Memory B cell (primary cell): ENCODE data around the gene ZBTB22.
"Not testable (repeated sequence)": the region's sequence is repeated elsewhere in the genome, so short reads cannot be mapped to it uniquely, and the experiment has no call there.

Source experiments
- ATAC-seq: fragments of 150-1000 bp; cut with Tn5 transposase; 2 replicates; pipeline ENCODE4 v1.10.0; 2021; ENCODE audit warnings: low read depth, mild to moderate bottlenecking, moderate library complexity
- DNase-seq, 2 donors: peaks; one replicate each; pipeline ENCODE4 v3.0.0; 2022; ENCODE audit warnings: low spot score in 2 of 2
- H3K27ac Mint-ChIP-seq: one replicate; pipeline ENCODE4 v1.8.0; 2022; ENCODE audit warnings: mild to moderate bottlenecking, moderate library complexity, mixed read lengths
- H3K27me3 Mint-ChIP-seq: one replicate; pipeline ENCODE4 v1.8.0; 2022; ENCODE audit warnings: mixed read lengths
- H3K36me3 Mint-ChIP-seq: one replicate; pipeline ENCODE4 v1.8.0; 2022; ENCODE audit warnings: mild to moderate bottlenecking, mixed read lengths
- H3K4me1 Mint-ChIP-seq: one replicate; pipeline ENCODE4 v1.8.0; 2022; ENCODE audit warnings: mixed read lengths
- H3K4me3 Mint-ChIP-seq: one replicate; pipeline ENCODE4 v1.8.0; 2022; ENCODE audit warnings: mild to moderate bottlenecking, moderate library complexity, mixed read lengths
- H3K9me3 Mint-ChIP-seq: one replicate; pipeline ENCODE4 v1.8.0; 2022; ENCODE audit warnings: mixed read lengths

The ZBTB22 gene

GRCh38 chr6:33288921-33289783 lies 28.4 kb downstream of the ZBTB22 start, which contains the start of the genes PFDN6 and WDR46:
Gene PFDN6, plus strand, starts transcription at chr6:33289601. Its CDS starts 256 bp downstream, at chr6:33289857.
Gene WDR46, minus strand, starts transcription at chr6:33289239. Its CDS starts 69 bp downstream, at chr6:33289170.
- Mint-ChIP-seq H3K9me3 (no peaks in the 10 kb centered on the region), H3K4me3 (peak within 1 kb of the TSS; percentile 95), H3K27ac (peak within 1 kb of the TSS; percentile 65), H3K4me1 (peaks cover 22% of the 10 kb centered on the region), H3K27me3 (no peaks in the 10 kb centered on the region), H3K36me3 (peaks cover 15% of the 10 kb centered on the region)
- ATAC-seq (peak; percentile 94), DNase-seq (peak; percentile 70 to 71)

- no peak for ATAC-seq
Measured at GRCh38 chr6:33288141-33288920, 29.2 kb downstream of the ZBTB22 start.

GRCh38 chr6:33286946-33287914 lies 30.3 kb downstream of the ZBTB22 start:
- no peak overlapping the region for H3K27ac Mint-ChIP-seq
- H3K36me3 Mint-ChIP-seq = peaks cover 10% of the 10 kb centered on the region
- peaks cover 20% of the 10 kb centered on the region for H3K4me1 Mint-ChIP-seq
- DNase-seq (no peak), ATAC-seq (no peak)
- no peaks in the 10 kb centered on the region for H3K9me3 Mint-ChIP-seq
- no peaks in the 10 kb centered on the region for H3K27me3 Mint-ChIP-seq
- H3K4me3 Mint-ChIP-seq = peak overlapping the region; percentile 50

More at GRCh38 chr6:33288141-33288920, 29.2 kb downstream of the ZBTB22 start:
- Mint-ChIP-seq H3K4me3 (peak overlapping the region; percentile 95), H3K27ac (peak overlapping the region; percentile 65), H3K36me3 (peaks cover 12% of the 10 kb centered on the region), H3K9me3 (no peaks in the 10 kb centered on the region), H3K4me1 (peaks cover 20% of the 10 kb centered on the region), H3K27me3 (no peaks in the 10 kb centered on the region)
- DNase-seq = no peak

GRCh38 chr6:33285214-33285613 lies 32.3 kb downstream of the ZBTB22 start:
- DNase-seq, H3K27ac Mint-ChIP-seq, ATAC-seq, H3K27me3 Mint-ChIP-seq, H3K36me3 Mint-ChIP-seq, H3K9me3 Mint-ChIP-seq, H3K4me3 Mint-ChIP-seq: not testable (repeated sequence)
- H3K4me1 Mint-ChIP-seq = peaks cover 17% of the 10 kb centered on the region

GRCh38 chr6:33280539-33280938 lies 37.0 kb downstream of the ZBTB22 start:
- no peaks in the 10 kb centered on the region for H3K9me3 Mint-ChIP-seq
- H3K4me3 Mint-ChIP-seq = no peak overlapping the region
- peak overlapping the region; percentile 58 for H3K27ac Mint-ChIP-seq
- ATAC-seq (no peak), DNase-seq (no peak)
- H3K4me1 Mint-ChIP-seq = peaks cover 24% of the 10 kb centered on the region
- no peaks in the 10 kb centered on the region for H3K27me3 Mint-ChIP-seq
- H3K36me3 Mint-ChIP-seq = peaks cover 2% of the 10 kb centered on the region

GRCh38 chr6:33279971-33280511 lies 37.5 kb downstream of the ZBTB22 start:
- Mint-ChIP-seq H3K36me3 (peaks cover 2% of the 10 kb centered on the region), H3K9me3 (no peaks in the 10 kb centered on the region), H3K4me3 (no peak overlapping the region), H3K4me1 (peaks cover 24% of the 10 kb centered on the region), H3K27me3 (no peaks in the 10 kb centered on the region), H3K27ac (no peak overlapping the region)
- no peak for DNase-seq
- no peak for ATAC-seq

- H3K36me3 Mint-ChIP-seq = peaks cover 9% of the 10 kb centered on the region
- no peak overlapping the region for H3K27ac Mint-ChIP-seq
- ATAC-seq (no peak), DNase-seq (no peak)
- H3K4me1 Mint-ChIP-seq = peaks cover 31% of the 10 kb centered on the region
- H3K4me3 Mint-ChIP-seq = no peak overlapping the region
- H3K9me3 Mint-ChIP-seq = no peaks in the 10 kb centered on the region
- H3K27me3 Mint-ChIP-seq = no peaks in the 10 kb centered on the region
Measured at GRCh38 chr6:33279257-33279695, 38.3 kb downstream of the ZBTB22 start.

- Mint-ChIP-seq H3K36me3 (peaks cover 12% of the 10 kb centered on the region), H3K4me3 (peak overlapping the region; percentile 93), H3K4me1 (peaks cover 34% of the 10 kb centered on the region), H3K27ac (no peak overlapping the region), H3K27me3 (no peaks in the 10 kb centered on the region), H3K9me3 (no peaks in the 10 kb centered on the region)
- ATAC-seq (no peak), DNase-seq (no peak)
Measured at GRCh38 chr6:33278810-33279209, 38.7 kb downstream of the ZBTB22 start.

GRCh38 chr6:33278392-33278741 lies 39.2 kb downstream of the ZBTB22 start:
- H3K4me3 Mint-ChIP-seq = peak overlapping the region; percentile 93
- no peak for ATAC-seq

GRCh38 chr6:33277663-33278391 lies 39.7 kb downstream of the ZBTB22 start:
- DNase-seq = peak in 1 of 2 donors; percentile 47
- Mint-ChIP-seq H3K4me1 (peaks cover 40% of the 10 kb centered on the region), H3K9me3 (no peaks in the 10 kb centered on the region), H3K27ac (peak overlapping the region; percentile 90), H3K4me3 (peak overlapping the region; percentile 93), H3K36me3 (peaks cover 14% of the 10 kb centered on the region), H3K27me3 (no peaks in the 10 kb centered on the region)
- ATAC-seq = peak; percentile 25

More at GRCh38 chr6:33278392-33278741, 39.2 kb downstream of the ZBTB22 start:
- no peaks in the 10 kb centered on the region for H3K27me3 Mint-ChIP-seq
- H3K27ac Mint-ChIP-seq = no peak overlapping the region
- peaks cover 35% of the 10 kb centered on the region for H3K4me1 Mint-ChIP-seq
- DNase-seq = no peak
- no peaks in the 10 kb centered on the region for H3K9me3 Mint-ChIP-seq
- peaks cover 12% of the 10 kb centered on the region for H3K36me3 Mint-ChIP-seq

GRCh38 chr6:33276864-33277662 lies 40.5 kb downstream of the ZBTB22 start, which contains the start of gene B3GALT4:
Gene B3GALT4, plus strand, starts transcription at chr6:33277123. Its CDS starts 297 bp downstream, at chr6:33277420.
- peak within 1 kb of the TSS; percentile 93 for H3K4me3 Mint-ChIP-seq
- no peaks in the 10 kb centered on the region for H3K27me3 Mint-ChIP-seq
- H3K36me3 Mint-ChIP-seq = peaks cover 13% of the 10 kb centered on the region
- no peaks in the 10 kb centered on the region for H3K9me3 Mint-ChIP-seq
- peak within 1 kb of the TSS; percentile 90 for H3K27ac Mint-ChIP-seq
- peak; percentile 73 for ATAC-seq
- peaks cover 46% of the 10 kb centered on the region for H3K4me1 Mint-ChIP-seq
- DNase-seq = peak; percentile 70 to 79

GRCh38 chr6:33276581-33276863 lies 41.0 kb downstream of the ZBTB22 start:
- H3K9me3 Mint-ChIP-seq = no peaks in the 10 kb centered on the region
- DNase-seq (no peak), ATAC-seq (no peak)
- peaks cover 13% of the 10 kb centered on the region for H3K36me3 Mint-ChIP-seq
- peak overlapping the region; percentile 90 for H3K27ac Mint-ChIP-seq
- peak overlapping the region; percentile 88 for H3K4me3 Mint-ChIP-seq
- H3K4me1 Mint-ChIP-seq = peaks cover 46% of the 10 kb centered on the region
- H3K27me3 Mint-ChIP-seq = no peaks in the 10 kb centered on the region
